Frontal cortex (tissue), 4 donors: ENCODE results near the gene SOWAHD. TPM values are rescaled to one million over a fixed set of nuclear protein-coding genes. Genes with fewer than 3 reads are reported as not detected.
A peak's percentile ranks its signal among the peaks of the same experiment; 100 is the strongest.
"Not testable (repeated sequence)": the region's sequence is repeated elsewhere in the genome, so short reads cannot be mapped to it uniquely, and the experiment has no call there.

Source experiments
- DNase-seq, 2 donors: peaks; one replicate each; pipeline ENCODE4 v3.0.0; 2012; ENCODE audit warnings: low spot score in 2 of 2
- FAIRE-seq: peaks from 2 replicates; lab custom pipeline; 2012; peaks lifted over from hg19 to GRCh38; lab: Jason Lieb, UNC
- total RNA-seq: library from RNA; depleted of rRNA; stranded (reverse); fragments of >200 nt; gene quantifications from one replicate; pipeline ENCODE4 v1.2.3, GENCODE V29; 2014
- donor health status: control.
- donor health status: control.
- donor health status: control.

SOWAHD gene
- total RNA-seq, 1 donor from 2014 or later, result 0.82 TPM

DNA sequence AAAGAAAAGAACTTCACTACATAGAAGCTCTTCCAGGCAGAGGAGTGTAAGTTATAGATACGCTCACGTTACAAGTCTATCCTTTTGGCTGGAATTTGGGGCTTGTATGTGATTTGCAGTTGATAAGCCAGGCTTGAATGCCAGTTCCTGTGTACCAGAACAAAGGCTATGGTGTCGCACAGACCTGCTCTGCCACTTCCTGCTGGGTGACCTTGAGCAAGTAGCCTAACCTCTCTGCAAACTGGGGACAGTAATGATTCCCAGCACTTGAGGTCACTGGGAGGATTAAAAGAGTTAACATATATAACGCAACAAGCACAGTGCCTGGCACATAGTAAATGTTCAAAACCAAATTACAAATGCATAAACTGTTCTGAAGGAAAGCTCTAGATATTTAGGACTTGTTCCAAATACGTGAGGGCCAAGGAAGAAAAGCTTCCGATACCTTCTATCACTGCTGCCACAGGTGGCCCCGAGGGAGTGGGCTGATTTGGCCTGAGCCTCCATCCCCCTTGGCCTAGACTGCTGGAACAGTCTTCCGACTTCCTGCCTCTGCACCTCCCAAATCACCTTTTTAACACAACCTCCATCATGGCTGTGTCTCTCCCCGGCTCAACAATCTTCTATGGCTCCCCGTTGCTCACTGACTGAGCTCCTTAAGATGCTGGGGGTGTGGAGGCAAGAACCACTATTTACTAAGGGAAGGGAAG, 1.3 kb upstream of the SOWAHD start:
- no peak for FAIRE-seq

DNA sequence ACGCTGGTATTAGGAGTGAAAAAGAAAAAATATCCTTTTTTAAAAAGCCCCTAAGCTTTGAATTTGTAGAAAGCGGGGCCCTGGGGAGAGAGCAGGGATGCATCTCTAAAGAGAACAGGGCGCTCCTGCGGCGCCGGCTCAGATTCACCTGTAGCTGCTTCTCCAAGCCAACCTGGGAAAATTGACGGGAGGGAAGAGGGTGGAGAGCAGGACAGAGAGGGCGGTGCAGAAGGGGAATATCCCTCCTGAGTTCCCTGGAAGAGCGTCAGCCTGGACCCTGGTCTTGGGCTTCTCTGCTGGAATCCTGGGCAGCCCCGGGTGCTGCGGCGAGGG, 776 bp upstream of the SOWAHD start:
- no peak for FAIRE-seq
- DNase-seq, result no peak

More for the DNA sequence above, 1.3 kb upstream of the SOWAHD start:
- no peak for DNase-seq

DNA sequence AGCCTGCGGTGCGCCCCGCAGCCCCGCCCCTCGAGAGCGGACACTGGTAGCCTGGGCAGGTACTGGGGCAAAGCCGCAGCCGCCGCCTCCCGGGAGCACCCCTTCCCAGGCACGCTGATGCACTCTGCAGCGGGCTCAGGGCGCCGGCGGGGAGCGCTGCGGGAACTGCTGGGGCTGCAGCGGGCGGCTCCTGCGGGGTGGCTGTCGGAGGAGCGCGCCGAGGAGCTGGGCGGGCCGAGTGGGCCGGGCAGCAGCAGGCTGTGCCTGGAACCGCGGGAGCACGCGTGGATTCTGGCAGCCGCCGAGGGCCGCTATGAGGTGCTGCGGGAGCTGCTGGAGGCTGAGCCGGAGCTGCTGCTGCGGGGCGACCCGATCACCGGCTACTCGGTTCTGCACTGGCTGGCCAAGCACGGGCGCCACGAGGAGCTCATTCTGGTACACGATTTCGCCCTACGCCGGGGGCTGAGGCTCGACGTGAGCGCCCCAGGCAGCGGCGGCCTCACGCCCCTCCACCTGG, 401 bp downstream of the SOWAHD start:
- FAIRE-seq (no peak), DNase-seq (no peak)

DNA sequence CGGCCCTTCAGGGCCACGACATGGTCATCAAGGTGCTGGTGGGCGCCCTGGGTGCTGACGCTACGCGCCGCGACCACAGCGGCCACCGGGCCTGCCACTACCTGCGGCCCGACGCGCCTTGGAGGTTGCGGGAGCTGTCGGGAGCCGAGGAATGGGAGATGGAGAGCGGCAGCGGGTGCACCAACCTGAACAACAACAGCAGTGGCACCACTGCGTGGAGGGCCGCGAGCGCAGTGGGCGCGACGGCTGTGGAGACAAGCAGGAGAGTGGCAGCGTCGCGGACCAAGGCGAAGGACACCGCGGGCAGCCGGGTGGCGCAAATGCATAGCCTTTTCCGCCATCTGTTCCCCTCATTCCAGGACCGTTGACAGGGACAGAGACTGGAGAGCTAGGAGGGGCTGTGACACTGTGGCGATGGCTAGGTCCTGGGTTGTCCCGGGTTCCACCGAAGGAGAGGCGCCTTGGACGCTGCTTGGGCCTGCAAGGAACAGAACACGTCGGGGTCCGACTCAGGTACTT, 919 bp downstream of the SOWAHD start:
- DNase-seq, result no peak
- FAIRE-seq, result no peak

GRCh38 chrX:119760026-119760877, 1.9 kb downstream of the SOWAHD start:
- FAIRE-seq, result no peak

GRCh38 chrX:119762718-119763117, 4.3 kb downstream of the SOWAHD start:
- DNase-seq, result no peak

More at GRCh38 chrX:119760026-119760877, 1.9 kb downstream of the SOWAHD start:
- DNase-seq, result no peak

GRCh38 chrX:119763181-119763580, 4.8 kb downstream of the SOWAHD start:
- FAIRE-seq (no peak), DNase-seq (no peak)

More at GRCh38 chrX:119762718-119763117, 4.3 kb downstream of the SOWAHD start:
- no peak for FAIRE-seq

DNA sequence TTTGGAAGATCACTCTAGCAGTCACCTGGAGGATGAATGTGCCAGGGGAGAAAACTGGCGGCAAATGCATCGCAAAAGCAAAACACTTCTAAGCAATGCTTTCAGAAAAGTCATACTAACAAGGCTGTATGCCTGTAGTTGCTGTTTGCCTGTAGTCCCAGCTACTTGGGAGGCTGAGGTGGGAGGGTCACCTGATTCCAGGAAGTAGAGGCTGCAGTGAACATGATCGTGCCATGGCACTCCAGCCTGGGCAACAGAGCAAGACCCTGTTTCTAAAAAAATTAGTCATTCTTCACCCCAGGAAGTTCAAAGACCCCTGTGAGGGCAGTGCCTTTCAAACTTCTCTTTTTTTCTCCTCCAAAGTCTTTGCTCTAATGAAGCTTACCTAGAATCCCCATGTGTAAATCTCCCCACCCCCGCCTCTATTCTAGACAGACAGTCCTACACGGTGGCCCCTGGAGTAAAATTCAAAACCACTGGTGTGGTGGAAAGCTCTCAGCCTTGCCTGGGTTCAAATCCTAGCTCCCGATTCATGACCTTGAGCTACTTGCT, 5.5 kb downstream of the SOWAHD start:
- FAIRE-seq, result no peak
- DNase-seq, result no peak

DNA sequence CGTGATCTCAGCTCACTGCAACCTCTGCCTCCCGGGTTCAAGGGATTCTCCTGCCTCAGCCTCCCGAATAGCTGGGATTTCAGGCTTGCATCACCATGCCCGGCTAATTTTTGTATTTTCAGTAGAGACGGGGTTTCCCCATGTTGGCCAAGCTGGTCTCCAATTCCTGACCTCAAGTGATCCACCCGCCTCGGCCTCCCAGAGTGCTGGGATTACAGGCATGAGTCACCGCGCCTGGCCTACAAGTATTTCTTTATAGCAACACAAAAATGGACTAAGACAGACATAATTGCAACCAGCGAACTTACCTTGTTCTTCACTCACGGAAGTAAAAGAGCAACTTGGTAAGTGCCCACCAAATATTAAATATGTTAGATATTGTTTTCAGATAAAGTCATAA, 10.0 kb downstream of the SOWAHD start:
- not testable (repeated sequence) for FAIRE-seq, DNase-seq

GRCh38 chrX:119769388-119769787, 11.0 kb downstream of the SOWAHD start:
- FAIRE-seq, DNase-seq: not testable (repeated sequence)

DNA sequence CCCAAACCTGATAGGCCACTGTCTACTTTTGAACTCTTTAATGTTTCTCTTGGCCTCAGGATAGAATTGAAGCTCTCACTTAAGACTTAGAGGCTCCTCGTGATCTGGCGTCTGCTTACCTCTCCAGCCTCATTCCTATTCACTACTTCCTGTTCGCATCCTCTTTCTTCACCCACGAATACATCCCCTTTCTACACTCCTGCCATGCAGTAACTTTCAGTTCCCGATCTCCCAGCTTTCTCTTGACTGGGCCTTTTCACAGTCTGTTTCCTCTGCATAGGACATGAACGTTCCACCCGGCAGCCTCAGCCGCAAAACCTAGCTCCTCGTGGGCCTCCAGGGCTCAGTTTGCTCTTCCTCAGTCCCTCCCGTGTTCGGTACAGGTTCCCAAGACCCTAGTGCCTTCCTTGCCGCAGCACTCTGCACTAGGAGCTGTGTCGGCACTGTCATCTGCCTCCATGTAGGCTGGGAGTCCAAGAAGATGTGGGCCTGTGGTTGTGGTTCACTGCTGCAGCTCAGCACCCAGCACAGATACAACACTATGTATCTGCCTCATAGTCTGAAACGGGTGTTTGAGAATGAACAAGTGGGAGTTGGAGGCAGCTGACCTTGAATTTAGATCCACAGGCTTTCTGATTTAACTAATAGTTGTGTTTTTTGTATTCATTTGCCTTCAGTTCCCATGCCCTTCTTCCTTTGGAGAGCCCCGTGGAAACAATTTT, 17.3 kb downstream of the SOWAHD start:
- FAIRE-seq (no peak), DNase-seq (no peak)

DNA sequence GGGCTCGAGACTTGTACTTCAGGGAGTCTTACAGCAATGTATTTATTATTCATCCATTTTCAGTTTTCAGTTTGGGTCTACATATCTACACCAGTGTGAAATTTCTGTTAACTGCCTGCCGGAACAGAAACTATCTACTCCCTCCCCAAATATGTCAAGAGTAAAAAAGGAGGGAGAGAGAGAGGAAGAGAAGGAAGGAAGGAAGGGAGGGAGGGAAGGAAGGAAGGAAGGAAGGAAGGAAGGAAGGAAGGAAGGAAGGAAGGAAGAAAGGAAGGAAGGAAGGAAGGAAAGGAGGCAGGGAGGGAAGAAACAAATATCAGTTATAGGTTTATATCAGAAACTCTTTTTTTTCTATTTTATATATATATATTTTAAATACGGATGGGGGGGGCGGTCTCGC, 20.4 kb downstream of the SOWAHD start:
- no peak for FAIRE-seq

DNA sequence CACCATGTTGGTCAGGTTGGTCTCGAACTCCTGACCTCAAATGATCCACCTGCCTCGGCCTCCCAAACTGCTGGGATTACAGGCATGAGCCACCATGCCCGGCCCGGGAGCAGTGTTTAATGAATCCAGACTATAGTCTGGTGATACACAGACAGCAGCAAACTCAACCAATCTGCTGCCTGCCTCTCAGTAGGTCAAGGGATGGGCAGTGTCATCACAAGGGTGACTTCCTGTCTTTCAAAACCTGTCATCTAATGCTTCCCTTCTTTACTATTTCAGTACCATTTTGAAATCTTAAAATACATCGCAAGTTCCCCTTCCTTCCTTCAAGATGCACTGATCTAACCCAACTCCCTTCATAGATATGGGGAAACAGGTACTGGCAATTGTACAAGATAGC, 24.6 kb downstream of the SOWAHD start:
- no peak for FAIRE-seq

More for the DNA sequence above, 20.4 kb downstream of the SOWAHD start:
- no peak for DNase-seq

GRCh38 chrX:119784747-119785446, 26.5 kb downstream of the SOWAHD start:
- no peak for FAIRE-seq

More for the DNA sequence above, 24.6 kb downstream of the SOWAHD start:
- DNase-seq, result no peak

GRCh38 chrX:119790977-119791436, 32.6 kb downstream of the SOWAHD start:
- peak in 1 of 2 donors; percentile 13 for DNase-seq
- FAIRE-seq, result no peak

More at GRCh38 chrX:119784747-119785446, 26.5 kb downstream of the SOWAHD start:
- DNase-seq, result no peak

- FAIRE-seq, result no peak
- DNase-seq, result peak; percentile 40 to 56
Measured at GRCh38 chrX:119791437-119792231, 33.2 kb downstream of the SOWAHD start, which contains the start of gene RPL39. Gene RPL39 (minus strand): TSS chrX:119791630. CDS start chrX:119791576, 54 bp downstream.

- FAIRE-seq (no peak), DNase-seq (no peak)
Measured at GRCh38 chrX:119801253-119802221, 43.1 kb downstream of the SOWAHD start.
